ENCODE results near the gene CD151.

The CD151 gene

GRCh38 chr11:841981-842369 is 9.2 kb downstream of the CD151 start:
- TF ChIP-seq CTCF (IDR thresholded peaks at IDR 0.05): no peak

GRCh38 chr11:842370-843002 is 9.7 kb downstream of the CD151 start, which contains the start of the genes POLR2L and TSPAN4:
POLR2L (minus strand) TSS chr11:842529; CDS start chr11:842508, 21 bp downstream.
TSPAN4 (plus strand) TSS chr11:842852; CDS start chr11:850305, 7,453 bp downstream.
- no peak for TF ChIP-seq CTCF (IDR thresholded peaks at IDR 0.05)

GRCh38 chr11:843086-843734 is 10.5 kb downstream of the CD151 start:
- TF ChIP-seq CTCF (IDR thresholded peaks at IDR 0.05): no peak

GRCh38 chr11:843818-844692 is 11.3 kb downstream of the CD151 start:
- no peak for TF ChIP-seq CTCF (IDR thresholded peaks at IDR 0.05)

GRCh38 chr11:844693-845644 is 12.2 kb downstream of the CD151 start:
- no peak for TF ChIP-seq CTCF (IDR thresholded peaks at IDR 0.05)

GRCh38 chr11:845872-846495 is 13.2 kb downstream of the CD151 start:
- no peak for TF ChIP-seq CTCF (IDR thresholded peaks at IDR 0.05)

Measured in LNCAP (cell line).